Osteoblast (primary cell): ENCODE data around the gene GDF3. TPM values are rescaled to one million over a fixed set of nuclear protein-coding genes. Genes with fewer than 3 reads are reported as not detected.
A peak's percentile ranks its signal among the peaks of the same experiment; 100 is the strongest.
"Not testable (repeated sequence)": the region's sequence is repeated elsewhere in the genome, so short reads cannot be mapped to it uniquely, and the experiment has no call there.

Experiments used
- DNase-seq: peaks from one replicate; pipeline ENCODE4 v3.0.0; 2011; ENCODE audit warnings: low spot score, mixed read lengths; ENCODE audit not compliant: insufficient read length; ENCODE audit errors: missing footprints
- H2AFZ ChIP-seq: 2 replicates; pipeline ENCODE4 v1.6.0; 2011; ENCODE audit warnings: mild to moderate bottlenecking, low read length
- H3K27ac ChIP-seq: 2 replicates; pipeline ENCODE4 v1.5.1; 2011; ENCODE audit warnings: mild to moderate bottlenecking, low read depth, low read length, moderate library complexity
- H3K27me3 ChIP-seq: 2 replicates; pipeline ENCODE4 v1.6.0; 2012; ENCODE audit warnings: mild to moderate bottlenecking, control low read depth, inconsistent platforms, low read length, moderate library complexity; ENCODE audit not compliant: insufficient read depth
- H3K36me3 ChIP-seq: 2 replicates; pipeline ENCODE4 v1.5.1; 2011; ENCODE audit warnings: mild to moderate bottlenecking, low read length, control low read depth, moderate library complexity; ENCODE audit not compliant: insufficient read depth
- H3K4me1 ChIP-seq: 2 replicates; pipeline ENCODE4 v1.5.1; 2011; ENCODE audit warnings: mild to moderate bottlenecking, low read length, control low read depth, moderate library complexity; ENCODE audit not compliant: insufficient read depth
- H3K4me2 ChIP-seq: 2 replicates; pipeline ENCODE4 v1.6.0; 2011; ENCODE audit warnings: mild to moderate bottlenecking, low read length; ENCODE audit not compliant: insufficient read depth
- H3K4me3 ChIP-seq: fragments of 200-600 bp; sonication (generic); 3 replicates; pipeline ENCODE4 v1.5.1; 2012; ENCODE audit warnings: mild to moderate bottlenecking, low read length, inconsistent platforms; ENCODE audit not compliant: insufficient read depth
- H3K79me2 ChIP-seq: 2 replicates; pipeline ENCODE4 v1.6.0; 2012; ENCODE audit warnings: mild to moderate bottlenecking, low read length, control low read depth, inconsistent platforms; ENCODE audit not compliant: insufficient read depth
- H3K9me3 ChIP-seq: 2 replicates; pipeline ENCODE4 v1.5.1; 2011; ENCODE audit warnings: low read depth, low read length, control low read depth
- H4K20me1 ChIP-seq: 2 replicates; pipeline ENCODE4 v1.6.0; 2012; ENCODE audit warnings: mild to moderate bottlenecking, low read length, control low read depth; ENCODE audit not compliant: insufficient read depth
- total RNA-seq: library from RNA; depleted of rRNA; stranded (reverse); fragments of >200 nt; gene quantifications from 2 replicates; pipeline ENCODE4 v1.2.3, GENCODE V29; 2012
- TF ChIP-seq, protein P1 (sequence below): IDR thresholded peaks from 2 replicates; pipeline ENCODE4 v1.5.1; 2011; ENCODE audit warnings: mild to moderate bottlenecking, low read depth, low read length, moderate library complexity; ENCODE audit errors: extremely low read depth

Gene GDF3
- total RNA-seq, 1 donor, result not detected

- Histone ChIP-seq H3K27ac (no peak overlapping the region), H3K4me1 (no peaks in the 10 kb centered on the region), H3K9me3 (no peaks in the 10 kb centered on the region), H4K20me1 (no peaks in the 10 kb centered on the region), H3K4me3 (no peak overlapping the region), H2AFZ (no peak overlapping the region), H3K4me2 (no peak overlapping the region), H3K36me3 (no peaks in the 10 kb centered on the region), H3K27me3 (no peaks in the 10 kb centered on the region), H3K79me2 (no peaks in the 10 kb centered on the region)
- DNase-seq, result no peak
- TF ChIP-seq, protein P1, sequence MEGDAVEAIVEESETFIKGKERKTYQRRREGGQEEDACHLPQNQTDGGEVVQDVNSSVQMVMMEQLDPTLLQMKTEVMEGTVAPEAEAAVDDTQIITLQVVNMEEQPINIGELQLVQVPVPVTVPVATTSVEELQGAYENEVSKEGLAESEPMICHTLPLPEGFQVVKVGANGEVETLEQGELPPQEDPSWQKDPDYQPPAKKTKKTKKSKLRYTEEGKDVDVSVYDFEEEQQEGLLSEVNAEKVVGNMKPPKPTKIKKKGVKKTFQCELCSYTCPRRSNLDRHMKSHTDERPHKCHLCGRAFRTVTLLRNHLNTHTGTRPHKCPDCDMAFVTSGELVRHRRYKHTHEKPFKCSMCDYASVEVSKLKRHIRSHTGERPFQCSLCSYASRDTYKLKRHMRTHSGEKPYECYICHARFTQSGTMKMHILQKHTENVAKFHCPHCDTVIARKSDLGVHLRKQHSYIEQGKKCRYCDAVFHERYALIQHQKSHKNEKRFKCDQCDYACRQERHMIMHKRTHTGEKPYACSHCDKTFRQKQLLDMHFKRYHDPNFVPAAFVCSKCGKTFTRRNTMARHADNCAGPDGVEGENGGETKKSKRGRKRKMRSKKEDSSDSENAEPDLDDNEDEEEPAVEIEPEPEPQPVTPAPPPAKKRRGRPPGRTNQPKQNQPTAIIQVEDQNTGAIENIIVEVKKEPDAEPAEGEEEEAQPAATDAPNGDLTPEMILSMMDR, result peak; percentile 87
These were observed 50.0 kb downstream of the GDF3 start for GRCh38 chr12:7645395-7646177.

DNA sequence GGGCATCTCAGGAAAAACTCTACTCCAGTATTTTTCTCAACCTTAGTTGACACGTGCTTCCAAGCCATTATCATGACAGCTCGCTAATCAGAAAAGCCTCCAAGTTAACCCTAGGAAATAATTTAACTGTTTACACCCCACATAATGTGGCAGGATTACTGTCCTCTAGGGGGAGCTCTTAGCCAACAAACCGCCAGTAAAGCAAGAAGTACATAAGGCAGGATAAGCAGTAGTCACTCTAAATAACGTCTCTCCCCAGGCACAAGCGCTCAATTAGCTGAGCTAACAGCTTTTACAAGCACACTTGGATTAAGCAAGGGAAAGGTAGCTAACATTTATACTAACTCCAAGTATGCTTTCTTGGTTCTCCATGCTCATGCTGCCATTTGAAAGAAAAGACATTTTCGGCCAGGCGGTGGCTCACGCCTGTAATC, 52.7 kb downstream of the GDF3 start:
- Histone ChIP-seq H3K36me3 (no peaks in the 10 kb centered on the region), H2AFZ (no peak overlapping the region), H3K4me1 (peaks cover 4% of the 10 kb centered on the region), H3K27ac (no peak overlapping the region), H3K27me3 (no peaks in the 10 kb centered on the region), H3K9me3 (no peaks in the 10 kb centered on the region), H4K20me1 (no peaks in the 10 kb centered on the region), H3K4me2 (no peak overlapping the region), H3K4me3 (no peak overlapping the region), H3K79me2 (no peaks in the 10 kb centered on the region)
- no peak for DNase-seq
- TF ChIP-seq, protein P1, result peak; percentile 49

GRCh38 chr12:7642287-7642686, 53.3 kb downstream of the GDF3 start:
- Histone ChIP-seq H4K20me1 (no peaks in the 10 kb centered on the region), H3K4me1 (peaks cover 4% of the 10 kb centered on the region), H3K79me2 (no peaks in the 10 kb centered on the region), H3K27ac (no peak overlapping the region), H3K4me2 (no peak overlapping the region), H3K27me3 (no peaks in the 10 kb centered on the region), H3K4me3 (no peak overlapping the region), H3K9me3 (no peaks in the 10 kb centered on the region), H2AFZ (no peak overlapping the region), H3K36me3 (no peaks in the 10 kb centered on the region)
- peak; percentile 55 for DNase-seq
- TF ChIP-seq, protein P1, result no peak

DNA sequence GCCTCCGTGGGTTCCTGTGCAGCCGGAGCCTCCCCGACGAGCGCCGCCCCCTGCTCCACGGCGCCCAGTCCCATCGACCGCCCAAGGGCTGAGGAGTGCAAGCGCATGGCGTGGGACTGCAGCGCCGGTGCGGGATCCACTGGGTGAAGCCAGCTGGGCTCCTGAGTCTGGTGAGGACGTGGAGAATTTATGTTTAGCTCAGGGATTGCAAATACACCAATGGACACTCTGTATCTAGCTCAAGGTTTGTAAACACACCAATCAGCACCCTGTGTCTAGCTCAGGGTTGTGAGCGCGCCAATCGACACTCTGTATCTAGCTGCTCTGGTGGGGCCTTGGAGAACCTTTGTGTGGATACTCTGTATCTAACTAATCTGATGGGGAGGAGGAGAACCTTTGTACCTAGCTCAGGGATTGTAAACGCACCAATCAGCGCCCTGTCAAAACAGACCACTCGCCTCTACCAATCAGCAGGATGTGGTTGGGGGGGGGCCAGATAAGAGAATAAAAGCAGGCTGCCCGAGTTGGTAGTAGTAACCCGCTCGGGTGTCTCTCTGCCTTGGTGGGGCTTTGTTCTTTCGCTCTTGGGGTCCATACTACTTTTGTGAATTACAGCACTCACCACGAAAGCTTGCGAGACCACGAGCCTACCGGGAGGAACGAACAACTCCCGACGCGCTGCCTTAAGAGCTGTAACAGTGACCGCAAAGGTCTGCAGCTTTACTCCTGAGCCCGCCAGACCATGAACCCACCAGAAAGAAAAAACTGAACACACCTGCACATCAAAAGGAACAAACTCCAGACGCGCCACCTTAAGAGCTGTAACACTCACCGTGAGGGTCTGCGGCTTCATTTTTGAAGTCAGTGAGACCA, 55.2 kb downstream of the GDF3 start:
- not testable (repeated sequence) for H3K27ac ChIP-seq, H3K9me3 ChIP-seq, H4K20me1 ChIP-seq, H3K4me2 ChIP-seq, H3K27me3 ChIP-seq, H3K4me1 ChIP-seq, H2AFZ ChIP-seq, DNase-seq, H3K79me2 ChIP-seq, H3K36me3 ChIP-seq, H3K4me3 ChIP-seq

Other genes with a start within 250 kb of the GDF3 start
- under 0.01 TPM in 2 replicates for gene CD163, start 192.0 kb downstream of the GDF3 start, total RNA-seq
- gene APOBEC1, start 29.9 kb downstream of the GDF3 start, total RNA-seq, result not detected in 2 replicates
- not detected in 2 replicates for gene DPPA3, start 15.7 kb upstream of the GDF3 start, total RNA-seq
- gene CLEC4C, start 51.6 kb upstream of the GDF3 start, total RNA-seq, result not detected in 2 replicates
- not detected in 2 replicates for gene NANOGNB, start 69.4 kb upstream of the GDF3 start, total RNA-seq
- under 0.01 TPM in 1 of 2 replicates, not detected in the other for gene NANOG, start 93.6 kb upstream of the GDF3 start, total RNA-seq
- gene SLC2A14, start 177.1 kb upstream of the GDF3 start, total RNA-seq, result under 0.01 TPM in 1 of 2 replicates, not detected in the other
- 117 and 143 TPM in 2 replicates for gene SLC2A3, start 240.4 kb upstream of the GDF3 start, total RNA-seq